Epithelial cell of proximal tubule (primary cell): Measurements from ENCODE around the gene CTNND2. TPM values are rescaled to one million over a fixed set of nuclear protein-coding genes. Genes with fewer than 3 reads are reported as not detected.

Experiments
- DNase-seq: peaks from one replicate; pipeline ENCODE4 v3.0.0-alpha.2; 2011; ENCODE audit warnings: low read depth
- H3K4me3 ChIP-seq: 2 replicates; pipeline ENCODE4 v1.5.1; 2011; ENCODE audit warnings: low read depth, mild to moderate bottlenecking, low read length
- CTCF ChIP-seq: conservative IDR thresholded peaks from 2 replicates; pipeline ENCODE4 v1.5.1; 2012; ENCODE audit warnings: low read depth, mild to moderate bottlenecking, low read length
- total RNA-seq: library from RNA; depleted of rRNA; stranded (reverse); fragments of >200 nt; gene quantifications from 2 replicates; pipeline ENCODE4 v1.2.3, GENCODE V29; 2015

CTNND2 gene
- total RNA-seq, 1 donor from 2014 or later: 0.12 TPM

GRCh38 chr5:11672385-11673085 lies 231.7 kb downstream of the CTNND2 start:
- no peak for DNase-seq
- no peak for TF ChIP-seq CTCF
- no peak overlapping the region for H3K4me3 ChIP-seq

- TF ChIP-seq CTCF: no peak
- no peak overlapping the region for H3K4me3 ChIP-seq
- DNase-seq: no peak
Observed at GRCh38 chr5:11658376-11658775, 245.9 kb downstream of the CTNND2 start.

GRCh38 chr5:11656916-11657315 lies 247.3 kb downstream of the CTNND2 start:
- no peak overlapping the region for H3K4me3 ChIP-seq
- no peak for DNase-seq
- TF ChIP-seq CTCF: no peak

GRCh38 chr5:11655681-11656080 lies 248.6 kb downstream of the CTNND2 start:
- no peak for TF ChIP-seq CTCF
- no peak for DNase-seq
- no peak overlapping the region for H3K4me3 ChIP-seq

GRCh38 chr5:11650936-11651335 lies 253.3 kb downstream of the CTNND2 start:
- no peak for DNase-seq
- H3K4me3 ChIP-seq: no peak overlapping the region
- no peak for TF ChIP-seq CTCF

- TF ChIP-seq CTCF: no peak
- no peak for DNase-seq
- H3K4me3 ChIP-seq: no peak overlapping the region
Observed at GRCh38 chr5:11646141-11646540, 258.1 kb downstream of the CTNND2 start.

- no peak overlapping the region for H3K4me3 ChIP-seq
- TF ChIP-seq CTCF: no peak
- DNase-seq: no peak
Observed at GRCh38 chr5:11642438-11642837, 261.8 kb downstream of the CTNND2 start.
